Right atrium auricular region (tissue), 2 donors: ENCODE measurements around the gene CAPN15. TPM values are rescaled to one million over a fixed set of nuclear protein-coding genes. Genes with fewer than 3 reads are reported as not detected.

ENCODE experiments used
- DNase-seq: peaks from one replicate; pipeline ENCODE4 v3.0.0-alpha.2; 2019; ENCODE audit warnings: low spot score
- H3K27ac ChIP-seq, 2 donors: fragments of 200-600 bp; sonication (generic); 1 replicate in 1 of 2; 2 replicates in 1 of 2; pipeline ENCODE4 v1.5.1; 2016 to 2019
- H3K27me3 ChIP-seq, 2 donors: fragments of 200-600 bp; sonication (generic); one replicate each; pipeline versions ENCODE4 v1.5.1 to v1.6.0; 2017 to 2019
- H3K36me3 ChIP-seq: fragments of 200-600 bp; sonication (generic); one replicate; pipeline ENCODE4 v1.5.1; 2016
- H3K4me1 ChIP-seq, 2 donors: fragments of 200-600 bp; sonication (generic); one replicate each; pipeline versions ENCODE4 v1.5.1 to v1.6.0; 2017 to 2019
- H3K4me3 ChIP-seq, 2 donors: fragments of 200-600 bp; sonication (generic); 1 replicate in 1 of 2; 2 replicates in 1 of 2; pipeline ENCODE4 v1.5.1; 2017 to 2019; ENCODE audit warnings: mild to moderate bottlenecking in 1 of 2, moderate library complexity in 1 of 2
- H3K9me3 ChIP-seq, 2 donors: fragments of 200-600 bp; sonication (generic); one replicate each; pipeline ENCODE4 v1.5.1; 2019
- CTCF ChIP-seq, 2 donors: fragments of 200-600 bp; sonication (generic); IDR thresholded peaks; one replicate each; pipeline ENCODE4 v1.5.1; 2019; ENCODE audit warnings: antibody characterized with exemption in 2 of 2
- total RNA-seq, 2 donors: library from RNA; depleted of rRNA; stranded (reverse); fragments of >200 nt; gene quantifications; one replicate each; pipeline ENCODE4 v1.1.0, GENCODE V29; 2016

The CAPN15 gene
- total RNA-seq, 2 donors from 2014 or later, result 18.5 to 28.1 TPM

GRCh38 chr16:521381-522210 is 5.9 kb upstream of the CAPN15 start:
- no peak for DNase-seq
- peaks cover 0 to 15% of the 10 kb centered on the region in 2 donors for H3K4me1 ChIP-seq

DNA sequence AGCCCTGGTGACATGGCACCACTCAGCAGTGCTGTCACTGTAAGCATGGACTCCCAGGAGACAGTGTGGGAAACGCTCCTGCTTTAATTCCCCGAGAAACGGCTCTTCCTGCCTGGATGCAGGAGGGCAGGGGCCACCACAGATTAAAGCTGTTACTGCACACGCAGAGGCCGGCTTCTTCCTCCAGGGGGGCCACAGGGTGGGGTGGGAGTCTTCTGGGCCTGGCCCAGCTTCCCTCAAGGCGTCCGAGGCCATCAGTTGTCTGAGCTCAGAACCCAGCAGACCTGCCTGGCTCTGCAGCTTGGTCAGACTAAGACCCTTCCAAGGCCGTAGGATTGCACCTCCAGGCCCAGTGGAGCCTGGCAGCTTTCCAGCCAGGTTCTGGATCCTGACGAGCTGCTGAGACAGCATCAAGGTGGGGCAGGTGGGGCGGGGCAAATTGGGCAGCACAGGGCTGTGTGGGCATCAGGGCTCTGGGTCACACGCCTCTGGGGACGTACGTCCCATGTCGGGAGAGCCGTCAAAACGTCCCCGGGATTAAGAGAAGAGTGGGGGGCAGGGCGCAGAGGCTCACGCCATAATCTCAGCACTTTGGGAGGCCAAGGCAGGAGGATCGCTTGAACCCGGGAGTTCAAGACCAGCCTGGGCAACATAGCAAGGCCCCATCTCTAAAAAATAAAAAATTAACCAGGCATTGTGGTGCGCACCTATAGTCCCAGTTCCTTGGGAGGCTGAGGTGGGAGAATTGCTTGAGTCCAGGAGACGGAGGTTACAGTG is 5.0 kb upstream of the CAPN15 start:
- TF ChIP-seq CTCF (IDR thresholded peaks at IDR 0.05), result no peak
- no peak overlapping the region for H3K4me3 ChIP-seq
- DNase-seq, result no peak
- H3K9me3 ChIP-seq, result no peaks in the 10 kb centered on the region
- no peak overlapping the region for H3K27ac ChIP-seq
- no peaks in the 10 kb centered on the region for H3K27me3 ChIP-seq
- peaks cover 0 to 19% of the 10 kb centered on the region in 2 donors for H3K4me1 ChIP-seq
- H3K36me3 ChIP-seq, result peaks cover 30% of the 10 kb centered on the region

More at GRCh38 chr16:521381-522210, 5.9 kb upstream of the CAPN15 start:
- Histone ChIP-seq H3K36me3 (peaks cover 38% of the 10 kb centered on the region), H3K4me3 (no peak overlapping the region), H3K27me3 (no peaks in the 10 kb centered on the region), H3K27ac (no peak overlapping the region), H3K9me3 (no peaks in the 10 kb centered on the region)
- TF ChIP-seq CTCF (IDR thresholded peaks at IDR 0.05), result no peak

DNA sequence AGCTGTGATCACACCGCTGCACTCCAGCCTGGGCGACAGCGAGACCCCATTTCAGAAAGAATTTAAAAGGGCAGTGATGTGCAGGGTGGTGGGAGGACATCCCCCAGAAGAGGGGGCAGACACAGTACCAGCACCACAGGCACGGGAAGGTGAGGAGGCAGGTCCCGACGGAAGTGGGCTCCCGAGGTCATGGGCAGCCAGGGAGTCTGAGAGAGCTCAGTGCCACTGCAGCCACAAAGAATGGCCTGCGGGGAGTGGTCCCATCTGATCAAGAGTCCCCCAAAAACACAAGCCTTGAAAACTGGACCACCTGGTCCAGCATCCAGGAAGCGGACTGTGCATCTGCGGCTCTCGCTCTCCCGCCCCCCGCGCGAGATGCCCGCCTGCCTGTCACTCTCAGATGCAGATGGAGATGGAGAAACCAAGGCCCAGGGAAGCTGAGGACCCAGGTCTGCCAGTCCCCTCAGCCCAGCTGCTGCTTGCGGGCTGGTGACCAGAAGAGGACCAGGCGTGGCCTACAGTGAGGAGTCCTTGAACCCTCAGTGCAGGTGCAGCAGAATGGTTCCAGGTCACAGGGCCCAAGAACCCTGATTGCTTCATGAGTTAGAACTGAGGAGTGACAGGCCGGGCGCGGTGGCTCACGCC is 4.3 kb upstream of the CAPN15 start:
- Histone ChIP-seq H3K4me3 (no peak overlapping the region), H3K36me3 (peaks cover 28% of the 10 kb centered on the region), H3K9me3 (no peaks in the 10 kb centered on the region), H3K27me3 (no peaks in the 10 kb centered on the region), H3K4me1 (peaks cover 0 to 20% of the 10 kb centered on the region in 2 donors), H3K27ac (no peak overlapping the region)
- DNase-seq, result no peak
- no peak for TF ChIP-seq CTCF (IDR thresholded peaks at IDR 0.05)

GRCh38 chr16:524274-525040 is 3.1 kb upstream of the CAPN15 start:
- no peaks in the 10 kb centered on the region for H3K27me3 ChIP-seq
- H3K9me3 ChIP-seq, result no peaks in the 10 kb centered on the region
- H3K27ac ChIP-seq, result no peak overlapping the region
- TF ChIP-seq CTCF (IDR thresholded peaks at IDR 0.05), result no peak
- H3K4me1 ChIP-seq, result peaks cover 0 to 32% of the 10 kb centered on the region in 2 donors
- peaks cover 18% of the 10 kb centered on the region for H3K36me3 ChIP-seq
- no peak overlapping the region for H3K4me3 ChIP-seq
- no peak for DNase-seq

GRCh38 chr16:525123-525519 is 2.4 kb upstream of the CAPN15 start:
- Histone ChIP-seq H3K27me3 (no peaks in the 10 kb centered on the region), H3K4me3 (no peak overlapping the region), H3K36me3 (peaks cover 12% of the 10 kb centered on the region), H3K27ac (no peak overlapping the region), H3K4me1 (peaks cover 0 to 39% of the 10 kb centered on the region in 2 donors), H3K9me3 (no peaks in the 10 kb centered on the region)
- DNase-seq, result no peak
- TF ChIP-seq CTCF (IDR thresholded peaks at IDR 0.05), result no peak
